ENCODE data around the gene TSPAN32. TPM values are rescaled to one million over a fixed set of nuclear protein-coding genes. Genes with fewer than 3 reads are reported as not detected.

Gene TSPAN32
- total RNA-seq, 1 donor from 2014 or later = 1.9 TPM

GRCh38 chr11:2309251-2310072 lies 7.6 kb downstream of the TSPAN32 start:
- Histone ChIP-seq H3K9me3 (no peaks in the 10 kb centered on the region), H3K36me3 (no peaks in the 10 kb centered on the region), H3K4me3 (no peak overlapping the region), H3K27ac (no peak overlapping the region), H3K27me3 (no peaks in the 10 kb centered on the region), H3K4me1 (peaks cover 18 to 33% of the 10 kb centered on the region in 2 donors)
- intact Hi-C loops (cut with DNase I) = loop anchor here (5.0 kb wide), 1 partner anchor 223 kb away; no protein-coding TSS in a partner anchor
- TF ChIP-seq CTCF (IDR thresholded peaks at IDR 0.05) = no peak
- peak in 1 of 2 donors; percentile 60 for DNase-seq (ENCODE audit: low spot score in 2 of 2)

- intact Hi-C loops (cut with DNase I) = no loop called here
- no peak overlapping the region for H3K27ac ChIP-seq
- peak in 1 of 2 donors; percentile 59 for DNase-seq (ENCODE audit: low spot score in 2 of 2)
These were observed 8.4 kb downstream of the TSPAN32 start for GRCh38 chr11:2310073-2310785.

GRCh38 chr11:2310786-2311352 lies 9.1 kb downstream of the TSPAN32 start:
- Histone ChIP-seq H3K27ac (peak overlapping the region in 1 of 2 donors; percentile 62), H3K4me3 (no peak overlapping the region), H3K27me3 (no peaks in the 10 kb centered on the region), H3K9me3 (no peaks in the 10 kb centered on the region), H3K4me1 (peaks cover 16 to 31% of the 10 kb centered on the region in 2 donors), H3K36me3 (no peaks in the 10 kb centered on the region)
- no peak for TF ChIP-seq CTCF (IDR thresholded peaks at IDR 0.05)
- intact Hi-C loops (cut with DNase I) = no loop called here
- DNase-seq (ENCODE audit: low spot score in 2 of 2) = peak in 1 of 2 donors; percentile 58

More at GRCh38 chr11:2310073-2310785, 8.4 kb downstream of the TSPAN32 start:
- H3K4me3 ChIP-seq = no peak overlapping the region
- TF ChIP-seq CTCF (IDR thresholded peaks at IDR 0.05) = no peak
- no peaks in the 10 kb centered on the region for H3K9me3 ChIP-seq
- H3K27me3 ChIP-seq = no peaks in the 10 kb centered on the region
- H3K4me1 ChIP-seq = peaks cover 21 to 33% of the 10 kb centered on the region in 2 donors
- H3K36me3 ChIP-seq = no peaks in the 10 kb centered on the region

GRCh38 chr11:2311353-2312133 lies 9.7 kb downstream of the TSPAN32 start:
- Histone ChIP-seq H3K9me3 (no peaks in the 10 kb centered on the region), H3K36me3 (no peaks in the 10 kb centered on the region), H3K27me3 (no peaks in the 10 kb centered on the region), H3K27ac (peak overlapping the region; percentile 52 to 62), H3K4me3 (no peak overlapping the region), H3K4me1 (peaks cover 12 to 25% of the 10 kb centered on the region in 2 donors)
- peak in 1 of 2 donors; percentile 55 for DNase-seq (ENCODE audit: low spot score in 2 of 2)
- no peak for TF ChIP-seq CTCF (IDR thresholded peaks at IDR 0.05)
- intact Hi-C loops (cut with DNase I) = no loop called here

Measured in ascending aorta (tissue), 2 donors.